A549 (cell line): Measurements from ENCODE around the gene CDH4. TPM values are rescaled to one million over a fixed set of nuclear protein-coding genes. Genes with fewer than 3 reads are reported as not detected.

Experiments used
- ATAC-seq, 2 experiments: fragments of 200-7000 bp in 1 of 2; fragments of >200 bp in 1 of 2; cut with Nextera tagmentation in 1 of 2; cut with Tn5 transposase in 1 of 2; 3 replicates each; pipeline versions ENCODE4 v1.8.0 to v1.9.1; 2018 to 2020; ENCODE audit warnings: mild to moderate bottlenecking in 1 of 2, moderate library complexity in 1 of 2
- CTCF ChIA-PET: fragments of 300-600 bp; sonication (Branson Sonifier 250); formaldehyde crosslinking; extraction: SDS; loops from one replicate; lab custom pipeline; 2021; ENCODE audit warnings: antibody characterized with exemption, inconsistent platforms; lab: Yijun Ruan, JAX
- POLR2A ChIA-PET: fragments of 350-600 bp; formaldehyde crosslinking; extraction: SDS; loops from one replicate; lab custom pipeline; 2021; ENCODE audit warnings: antibody characterized with exemption, inconsistent platforms; lab: Yijun Ruan, JAX
- DNase-seq, 2 experiments: peaks; one replicate each; pipeline versions ENCODE4 v3.0.0 to v3.0.0-alpha.2; 2011 to 2016; ENCODE audit warnings: low read depth in 1 of 2, low spot score in 1 of 2
- FAIRE-seq: peaks from 2 replicates; lab custom pipeline; 2011; peaks lifted over from hg19 to GRCh38; lab: Jason Lieb, UNC
- H3K27ac ChIP-seq, 2 experiments: fragments of >200 bp; sonication (Bioruptor Twin); formaldehyde crosslinking; 3 replicates each; pipeline ENCODE4 v1.5.1; 2016 to 2017
- H3K4me1 ChIP-seq: fragments of >200 bp; sonication (Bioruptor Twin); formaldehyde crosslinking; 3 replicates; pipeline ENCODE4 v1.6.1; 2016
- H3K4me2 ChIP-seq: fragments of >200 bp; sonication (Bioruptor Twin); formaldehyde crosslinking; 3 replicates; pipeline ENCODE4 v1.6.1; 2016
- H3K4me3 ChIP-seq: fragments of >200 bp; sonication (Bioruptor Twin); formaldehyde crosslinking; 3 replicates; pipeline ENCODE4 v1.5.1; 2016
- H3K9me3 ChIP-seq: fragments of >200 bp; sonication (Bioruptor Twin); formaldehyde crosslinking; 3 replicates; pipeline ENCODE4 v1.6.1; 2016
- ATOH8 ChIP-seq: fragments of 250-450 bp; sonication (Bioruptor Pico); IDR thresholded peaks from 2 replicates; pipeline ENCODE4 v1.5.0; 2020; ENCODE audit warnings: low read depth, mild to moderate bottlenecking, moderate library complexity
- BCL3 ChIP-seq: fragments of >200 bp; sonication (Bioruptor Twin); formaldehyde crosslinking; IDR thresholded peaks from 3 replicates; pipeline ENCODE4 v1.6.1; 2016
- BHLHE40 ChIP-seq: IDR thresholded peaks from 2 replicates; pipeline ENCODE4 v1.6.1; 2012; ENCODE audit warnings: low read depth, low read length, inconsistent platforms
- CHD2 ChIP-seq: fragments of 150-350 bp; IDR thresholded peaks from 2 replicates; pipeline ENCODE4 v1.6.1; 2014; ENCODE audit warnings: low read length; ENCODE audit not compliant: partially characterized antibody
- E2F6 ChIP-seq: IDR thresholded peaks from 2 replicates; pipeline ENCODE4 v1.6.1; 2012; ENCODE audit warnings: low read depth, borderline replicate concordance
- FOXS1 ChIP-seq: fragments of 250-450 bp; sonication (Bioruptor Pico); IDR thresholded peaks from 2 replicates; pipeline ENCODE4 v1.5.0; 2020; ENCODE audit warnings: mild to moderate bottlenecking, moderate library complexity
- HES2 ChIP-seq: fragments of >200 bp; sonication (Bioruptor Twin); formaldehyde crosslinking; IDR thresholded peaks from 2 replicates; pipeline ENCODE4 v1.6.1; 2016
- HMGXB4 ChIP-seq: fragments of 250-450 bp; sonication (Bioruptor Pico); IDR thresholded peaks from 2 replicates; pipeline ENCODE4 v1.5.0; 2021; ENCODE audit warnings: mild to moderate bottlenecking, moderate library complexity, borderline replicate concordance
- JUNB ChIP-seq: fragments of >200 bp; sonication (Bioruptor Twin); formaldehyde crosslinking; IDR thresholded peaks from 2 replicates; pipeline ENCODE4 v1.6.1; 2016
- MAZ ChIP-seq: fragments of 150-350 bp; IDR thresholded peaks from 2 replicates; pipeline ENCODE4 v1.6.1; 2014; ENCODE audit warnings: antibody characterized with exemption, low read depth, low read length, borderline replicate concordance
- NR3C1 ChIP-seq: fragments of >200 bp; sonication (Bioruptor Twin); formaldehyde crosslinking; IDR thresholded peaks from 3 replicates; pipeline ENCODE4 v1.6.1; 2017
- PBX3 ChIP-seq: IDR thresholded peaks from 2 replicates; pipeline ENCODE4 v1.6.1; 2012
- SMC3 ChIP-seq: fragments of >200 bp; sonication (Bioruptor Twin); formaldehyde crosslinking; IDR thresholded peaks from 3 replicates; pipeline ENCODE4 v1.6.1; 2018; ENCODE audit warnings: inconsistent platforms
- SREBF2 ChIP-seq: fragments of 450-650 bp; IDR thresholded peaks from 2 replicates; pipeline ENCODE4 v1.6.1; 2014; ENCODE audit warnings: mild to moderate bottlenecking, moderate library complexity
- TFCP2L1 ChIP-seq: fragments of 250-450 bp; sonication (Bioruptor Pico); IDR thresholded peaks from 2 replicates; pipeline ENCODE4 v1.5.0; 2021; ENCODE audit warnings: mild to moderate bottlenecking
- TP53 ChIP-seq: fragments of 250-450 bp; sonication (Bioruptor Pico); IDR thresholded peaks from 2 replicates; pipeline ENCODE4 v1.5.0; 2021; ENCODE audit warnings: mild to moderate bottlenecking, moderate library complexity
- ZC3H11A ChIP-seq: fragments of 450-650 bp; IDR thresholded peaks from 2 replicates; pipeline ENCODE4 v1.6.1; 2014; ENCODE audit warnings: antibody characterized with exemption, mild to moderate bottlenecking
- WGBS: methylation state at CpG from one replicate; pipeline ENCODE4 v1.1.6; 2017; ENCODE audit errors: missing lambda C conversion rate; 5-methylcytosine and 5-hydroxymethylcytosine counted together
- polyA plus RNA-seq, 4 experiments: library from polyadenylated mRNA; depleted of rRNA in 3 of 4; stranded (reverse); fragments of >200 nt; fragmentation: RNase III in 1 of 4; extraction: RNeasy Plus Mini Kit Qiagen cat#74134 plus additional on column Dnase treatment in 1 of 4; gene quantifications; 2 replicates in 3 of 4; 3 replicates in 1 of 4; pipeline ENCODE4 v1.2.3, GENCODE V29; 2011 to 2017

The CDH4 gene
- polyA plus RNA-seq, 2 of the 4 experiments (the other 2 are of a cell fraction), result 3.4 to 10.3 TPM

GRCh38 chr20:61611401-61612180 is 359.5 kb downstream of the CDH4 start (continued):
- TF ChIP-seq FOXS1 (CRISPR knock-in tag), result no peak
- TF ChIP-seq TP53 (CRISPR knock-in tag), result no peak
- no peak for TF ChIP-seq NR3C1
- TF ChIP-seq ZC3H11A, result no peak
- no peak for TF ChIP-seq TFCP2L1

- ATAC-seq (no peak), FAIRE-seq (no peak)
- Histone ChIP-seq H3K4me2 (no peak overlapping the region), H3K27ac (no peak overlapping the region), H3K4me1 (no peaks in the 10 kb centered on the region)
- 66% methylated on average over 13 of the region's 13 CpGs for whole genome bisulfite sequencing
- CTCF ChIA-PET, result interaction anchor here (0.7 to 1.2 kb wide), 2 partner anchors 10 to 1235 kb away, joined by 3 read pairs; no protein-coding TSS in a partner anchor
- POLR2A ChIA-PET, result no interaction called here
- TF ChIP-seq HMGXB4 (CRISPR knock-in tag) (no peak), SMC3 (no peak), BHLHE40 (no peak), JUNB (no peak), E2F6 (no peak), ATOH8 (CRISPR knock-in tag) (no peak), MAZ (no peak), PBX3 (no peak)
- TF ChIP-seq, all 56 proteins: peak for 0
- H3K9me3 ChIP-seq, result no peaks in the 10 kb centered on the region
- DNase-seq, result no peak
- H3K4me3 ChIP-seq, result no peak overlapping the region
Observed at GRCh38 chr20:61613917-61614705, 362.1 kb downstream of the CDH4 start.

- Histone ChIP-seq H3K9me3 (no peaks in the 10 kb centered on the region), H3K4me3 (no peak overlapping the region)
- 58% methylated on average over 2 of the region's 2 CpGs for WGBS
- CTCF ChIA-PET, result interaction anchor here (0.8 to 1.2 kb wide), 2 partner anchors 9 to 54 kb away, joined by 3 read pairs; no protein-coding TSS in a partner anchor
- TF ChIP-seq HES2, result no peak
- TF ChIP-seq CHD2, result no peak
- no peak for TF ChIP-seq SREBF2
- TF ChIP-seq BCL3, result no peak
- TF ChIP-seq TP53 (CRISPR knock-in tag), result no peak
- TF ChIP-seq, all 56 proteins: peak for 0
- no peak overlapping the region for H3K4me2 ChIP-seq
- ATAC-seq (no peak), FAIRE-seq (no peak), DNase-seq (no peak)
- H3K4me1 ChIP-seq, result no peaks in the 10 kb centered on the region
- no peak overlapping the region for H3K27ac ChIP-seq
- POLR2A ChIA-PET, result no interaction called here
Observed at GRCh38 chr20:61614706-61615100, 362.6 kb downstream of the CDH4 start.
